Esophagus squamous epithelium (tissue), 5 donors: Measurements from ENCODE around the gene SCN2A. TPM values are rescaled to one million over a fixed set of nuclear protein-coding genes. Genes with fewer than 3 reads are reported as not detected.

Source experiments
- DNase-seq: peaks from one replicate; lab custom pipeline; 2025; lab: John Stamatoyannopoulos, UW
- H3K27ac ChIP-seq, 4 donors: fragments of 200-600 bp; sonication (generic); one replicate each; pipeline ENCODE4 v1.5.1; 2016 to 2019; ENCODE audit warnings: mild to moderate bottlenecking in 1 of 4
- H3K27me3 ChIP-seq, 4 donors: fragments of 200-600 bp; sonication (generic); 1 replicate in 3 of 4; 2 replicates in 1 of 4; pipeline versions ENCODE4 v1.5.1 to v1.6.0; 2017 to 2021; ENCODE audit warnings: antibody characterized with exemption in 1 of 4
- H3K36me3 ChIP-seq, 3 donors: fragments of 200-600 bp; sonication (generic); one replicate each; pipeline ENCODE4 v1.5.1; 2016 to 2019
- H3K4me1 ChIP-seq, 3 donors: fragments of 200-600 bp; sonication (generic); one replicate each; pipeline ENCODE4 v1.5.1; 2017 to 2019
- H3K4me3 ChIP-seq, 4 donors: fragments of 200-600 bp; sonication (generic); 1 replicate in 3 of 4; 2 replicates in 1 of 4; pipeline ENCODE4 v1.5.1; 2016 to 2019; ENCODE audit warnings: mild to moderate bottlenecking in 2 of 4, moderate library complexity in 1 of 4
- H3K9me3 ChIP-seq, 3 donors: fragments of 200-600 bp; sonication (generic); one replicate each; pipeline ENCODE4 v1.5.1; 2016 to 2019
- POLR2A ChIP-seq, 4 donors: fragments of 450-650 bp; IDR thresholded peaks; one replicate each; pipeline ENCODE4 v1.6.1; 2017; ENCODE audit warnings: antibody characterized with exemption in 4 of 4, mild to moderate bottlenecking in 4 of 4, moderate library complexity in 3 of 4
- WGBS, 2 donors: methylation state at CpG; one replicate each; pipeline ENCODE4 v1.1.5; 2018; 5-methylcytosine and 5-hydroxymethylcytosine counted together
- intact Hi-C: fragments of 100-400 bp; cut with DNase I; formaldehyde crosslinking; loops from one replicate; pipeline ENCODE4 v1.15.0; 2022
- total RNA-seq, 4 donors: library from RNA; depleted of rRNA; stranded (reverse); fragments of >200 nt; gene quantifications; one replicate each; pipeline ENCODE4 v1.1.0, GENCODE V29; 2016
- TF ChIP-seq, protein P1 (sequence below), 6 experiments: fragments of 450-650 bp in 4 of 6; fragments of 200-600 bp in 2 of 6; sonication (generic) in 2 of 6; IDR thresholded peaks; one replicate each; pipeline ENCODE4 v1.5.1; 2016 to 2019; ENCODE audit warnings: antibody characterized with exemption in 6 of 6, mild to moderate bottlenecking in 4 of 6, moderate library complexity in 4 of 6
- donor health status: DM: yes; HTN: yes; CAD: no.

SCN2A gene
- total RNA-seq, 4 donors from 2014 or later: 0.21 TPM; not detected in 3

DNA sequence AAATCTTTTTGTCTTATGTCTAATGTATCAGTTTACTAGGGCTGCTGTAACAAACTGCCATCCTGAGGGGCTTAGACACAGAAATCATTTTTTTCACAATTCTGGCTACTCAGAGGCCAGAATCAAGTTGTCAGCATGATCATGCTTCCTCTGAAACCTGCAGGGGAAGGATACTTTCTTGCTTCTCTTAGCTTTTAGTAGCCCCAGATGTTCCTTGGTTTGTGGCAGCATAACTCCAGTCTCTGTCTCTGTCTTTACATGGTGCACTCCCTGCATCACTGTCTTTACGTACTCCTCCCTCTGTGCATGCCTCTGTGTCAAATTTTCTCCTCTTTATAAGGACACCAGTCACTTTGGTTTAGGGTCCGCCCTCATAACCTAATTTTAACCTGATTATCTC, 33.3 kb upstream of the SCN2A start:
- WGBS, 2 donors: 58 to 82% methylated on average over 2 of the region's 2 CpGs
- DNase-seq: no peak
- Histone ChIP-seq H3K27me3 (no peaks in the 10 kb centered on the region), H3K4me3 (no peak overlapping the region), H3K36me3 (no peaks in the 10 kb centered on the region), H3K9me3 (no peaks in the 10 kb centered on the region), H3K27ac (no peak overlapping the region), H3K4me1 (no peaks in the 10 kb centered on the region)
- TF ChIP-seq POLR2A (IDR thresholded peaks at IDR 0.05): no peak
- TF ChIP-seq, protein P1, sequence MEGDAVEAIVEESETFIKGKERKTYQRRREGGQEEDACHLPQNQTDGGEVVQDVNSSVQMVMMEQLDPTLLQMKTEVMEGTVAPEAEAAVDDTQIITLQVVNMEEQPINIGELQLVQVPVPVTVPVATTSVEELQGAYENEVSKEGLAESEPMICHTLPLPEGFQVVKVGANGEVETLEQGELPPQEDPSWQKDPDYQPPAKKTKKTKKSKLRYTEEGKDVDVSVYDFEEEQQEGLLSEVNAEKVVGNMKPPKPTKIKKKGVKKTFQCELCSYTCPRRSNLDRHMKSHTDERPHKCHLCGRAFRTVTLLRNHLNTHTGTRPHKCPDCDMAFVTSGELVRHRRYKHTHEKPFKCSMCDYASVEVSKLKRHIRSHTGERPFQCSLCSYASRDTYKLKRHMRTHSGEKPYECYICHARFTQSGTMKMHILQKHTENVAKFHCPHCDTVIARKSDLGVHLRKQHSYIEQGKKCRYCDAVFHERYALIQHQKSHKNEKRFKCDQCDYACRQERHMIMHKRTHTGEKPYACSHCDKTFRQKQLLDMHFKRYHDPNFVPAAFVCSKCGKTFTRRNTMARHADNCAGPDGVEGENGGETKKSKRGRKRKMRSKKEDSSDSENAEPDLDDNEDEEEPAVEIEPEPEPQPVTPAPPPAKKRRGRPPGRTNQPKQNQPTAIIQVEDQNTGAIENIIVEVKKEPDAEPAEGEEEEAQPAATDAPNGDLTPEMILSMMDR (IDR thresholded peaks at IDR 0.05): no peak
- intact Hi-C loops: loop anchor here (5.0 kb wide), 1 partner anchor 189 kb away; no protein-coding TSS in a partner anchor

- H3K4me3 ChIP-seq: no peak overlapping the region
- H3K27ac ChIP-seq: no peak overlapping the region
- TF ChIP-seq POLR2A (IDR thresholded peaks at IDR 0.05): no peak
- TF ChIP-seq, protein P1 (IDR thresholded peaks at IDR 0.05): no peak
- H3K36me3 ChIP-seq: no peaks in the 10 kb centered on the region
- no peaks in the 10 kb centered on the region for H3K27me3 ChIP-seq
- H3K9me3 ChIP-seq: no peaks in the 10 kb centered on the region
- no peaks in the 10 kb centered on the region for H3K4me1 ChIP-seq
- intact Hi-C loops: loop anchor here (5.0 kb wide), 1 partner anchor 191 kb away; no protein-coding TSS in a partner anchor
- DNase-seq: no peak
- WGBS, 2 donors: 33 to 47% methylated on average over 1 of the region's 1 CpG
Observed at GRCh38 chr2:165208094-165208493, 31.1 kb upstream of the SCN2A start.

GRCh38 chr2:165214093-165214492, 25.1 kb upstream of the SCN2A start:
- no peak overlapping the region for H3K27ac ChIP-seq
- no peaks in the 10 kb centered on the region for H3K36me3 ChIP-seq
- WGBS, 2 donors: 74 to 88% methylated on average over 1 of the region's 1 CpG
- H3K9me3 ChIP-seq: no peaks in the 10 kb centered on the region
- H3K4me1 ChIP-seq: no peaks in the 10 kb centered on the region
- TF ChIP-seq POLR2A (IDR thresholded peaks at IDR 0.05): no peak
- TF ChIP-seq, protein P1 (IDR thresholded peaks at IDR 0.05): no peak
- H3K4me3 ChIP-seq: no peak overlapping the region
- H3K27me3 ChIP-seq: no peaks in the 10 kb centered on the region
- no peak for DNase-seq
- intact Hi-C loops: no loop called here

- no peak for TF ChIP-seq POLR2A (IDR thresholded peaks at IDR 0.05)
- TF ChIP-seq, protein P1 (IDR thresholded peaks at IDR 0.05): no peak
- Histone ChIP-seq H3K27ac (no peak overlapping the region), H3K27me3 (no peaks in the 10 kb centered on the region), H3K4me3 (no peak overlapping the region), H3K36me3 (no peaks in the 10 kb centered on the region), H3K4me1 (no peaks in the 10 kb centered on the region), H3K9me3 (no peaks in the 10 kb centered on the region)
- WGBS, 2 donors: 64 to 81% methylated on average over 3 of the region's 3 CpGs
- no peak for DNase-seq
- intact Hi-C loops: no loop called here
Observed at GRCh38 chr2:165219481-165219880, 19.7 kb upstream of the SCN2A start.

GRCh38 chr2:165224941-165225340, 14.3 kb upstream of the SCN2A start:
- WGBS, 2 donors: 32 to 37% methylated on average over 1 of the region's 1 CpG
- no peak for DNase-seq

More at GRCh38 chr2:165224941-165225340, 14.3 kb upstream of the SCN2A start:
- H3K9me3 ChIP-seq: no peaks in the 10 kb centered on the region
- no peaks in the 10 kb centered on the region for H3K36me3 ChIP-seq
- no peak overlapping the region for H3K4me3 ChIP-seq
- TF ChIP-seq, protein P1 (IDR thresholded peaks at IDR 0.05): no peak
- no peak for TF ChIP-seq POLR2A (IDR thresholded peaks at IDR 0.05)
- H3K27ac ChIP-seq: no peak overlapping the region
- no peaks in the 10 kb centered on the region for H3K27me3 ChIP-seq
- intact Hi-C loops: no loop called here
- no peaks in the 10 kb centered on the region for H3K4me1 ChIP-seq
